ENCODE measurements around the gene RGMA.

The RGMA gene

DNA sequence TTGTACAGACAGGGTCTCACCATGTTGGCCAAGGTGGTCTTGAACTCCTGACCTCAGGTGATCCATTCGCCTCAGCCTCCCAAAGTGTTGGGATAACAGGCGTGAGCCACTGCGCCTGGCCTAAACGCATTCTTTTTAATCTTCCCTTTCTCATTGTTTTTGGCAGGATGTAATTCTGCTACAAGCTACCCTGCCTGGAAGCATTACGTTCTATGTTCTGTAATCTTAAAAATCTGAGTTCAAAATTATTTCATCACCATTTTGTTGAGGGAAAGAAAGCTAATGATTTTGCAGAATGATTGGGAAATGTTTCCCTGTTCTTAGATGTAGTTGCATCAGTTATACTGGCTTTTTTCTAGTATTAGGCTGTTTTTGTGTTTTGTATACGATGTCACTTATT is 71.5 kb downstream of the RGMA start:
- Mint-ChIP-seq H3K27ac (peak overlapping the region; percentile 7 to 88), H3K9me3 (no peaks in the 10 kb centered on the region), H3K4me1 (ENCODE audit: low read depth in 2 of 2) (peaks cover 22 to 36% of the 10 kb centered on the region in 2 donors), H3K4me3 (no peak overlapping the region), H3K27me3 (no peaks in the 10 kb centered on the region), H3K36me3 (ENCODE audit: insufficient read depth) (peaks cover 98% of the 10 kb centered on the region)
- ATAC-seq (replicated peaks) (no peak), DNase-seq (no peak)

DNA sequence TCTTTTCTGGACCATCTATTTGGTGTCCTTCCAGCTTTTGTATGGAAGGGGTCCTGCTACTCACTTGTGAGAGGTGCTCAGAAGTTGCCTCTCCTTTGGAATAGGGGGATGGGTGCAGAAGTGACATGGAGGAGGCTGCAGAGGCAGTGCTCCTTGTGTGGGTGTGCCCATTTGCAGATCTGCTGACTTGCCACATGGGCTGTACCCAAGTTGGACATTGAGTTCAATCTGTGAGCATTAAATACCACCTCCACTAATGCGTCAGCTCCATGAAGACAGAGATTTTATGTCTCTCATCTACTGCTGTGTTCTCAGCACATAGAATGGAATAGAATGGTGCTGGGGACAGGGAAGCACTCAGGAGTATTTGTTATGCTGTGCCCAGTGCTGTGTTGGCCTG is 76.2 kb downstream of the RGMA start:
- Mint-ChIP-seq H3K27ac (peak overlapping the region in 1 of 2 donors; percentile 8), H3K36me3 (ENCODE audit: insufficient read depth) (peaks cover 100% of the 10 kb centered on the region), H3K4me3 (no peak overlapping the region), H3K27me3 (no peaks in the 10 kb centered on the region), H3K4me1 (ENCODE audit: low read depth in 2 of 2) (peaks cover 6 to 15% of the 10 kb centered on the region in 2 donors), H3K9me3 (no peaks in the 10 kb centered on the region)
- ATAC-seq (replicated peaks) (no peak), DNase-seq (no peak)

GRCh38 chr15:93007994-93008393 is 81.0 kb downstream of the RGMA start:
- H3K4me1 Mint-ChIP-seq (ENCODE audit: low read depth in 2 of 2), result peaks cover 9 to 14% of the 10 kb centered on the region in 2 donors
- peak overlapping the region in 1 of 2 donors; percentile 44 for H3K27ac Mint-ChIP-seq
- no peak overlapping the region for H3K4me3 Mint-ChIP-seq
- no peaks in the 10 kb centered on the region for H3K9me3 Mint-ChIP-seq
- DNase-seq, result no peak
- no peaks in the 10 kb centered on the region for H3K27me3 Mint-ChIP-seq
- peaks cover 93% of the 10 kb centered on the region for H3K36me3 Mint-ChIP-seq (ENCODE audit: insufficient read depth)
- no peak for ATAC-seq (replicated peaks)

GRCh38 chr15:93005133-93005532 is 83.9 kb downstream of the RGMA start:
- peak overlapping the region in 1 of 2 donors; percentile 7 for H3K27ac Mint-ChIP-seq
- H3K9me3 Mint-ChIP-seq, result no peaks in the 10 kb centered on the region
- ATAC-seq (replicated peaks) (no peak), DNase-seq (no peak)
- H3K4me1 Mint-ChIP-seq (ENCODE audit: low read depth in 2 of 2), result peaks cover 6 to 10% of the 10 kb centered on the region in 2 donors
- no peak overlapping the region for H3K4me3 Mint-ChIP-seq
- no peaks in the 10 kb centered on the region for H3K27me3 Mint-ChIP-seq
- peaks cover 91% of the 10 kb centered on the region for H3K36me3 Mint-ChIP-seq (ENCODE audit: insufficient read depth)

GRCh38 chr15:93001881-93002280 is 87.1 kb downstream of the RGMA start:
- Mint-ChIP-seq H3K4me3 (no peak overlapping the region), H3K27me3 (no peaks in the 10 kb centered on the region), H3K9me3 (no peaks in the 10 kb centered on the region), H3K4me1 (ENCODE audit: low read depth in 2 of 2) (peaks cover 3 to 14% of the 10 kb centered on the region in 2 donors), H3K27ac (peak overlapping the region; percentile 24 to 32), H3K36me3 (ENCODE audit: insufficient read depth) (peaks cover 95% of the 10 kb centered on the region)
- no peak for DNase-seq
- ATAC-seq (replicated peaks), result no peak

DNA sequence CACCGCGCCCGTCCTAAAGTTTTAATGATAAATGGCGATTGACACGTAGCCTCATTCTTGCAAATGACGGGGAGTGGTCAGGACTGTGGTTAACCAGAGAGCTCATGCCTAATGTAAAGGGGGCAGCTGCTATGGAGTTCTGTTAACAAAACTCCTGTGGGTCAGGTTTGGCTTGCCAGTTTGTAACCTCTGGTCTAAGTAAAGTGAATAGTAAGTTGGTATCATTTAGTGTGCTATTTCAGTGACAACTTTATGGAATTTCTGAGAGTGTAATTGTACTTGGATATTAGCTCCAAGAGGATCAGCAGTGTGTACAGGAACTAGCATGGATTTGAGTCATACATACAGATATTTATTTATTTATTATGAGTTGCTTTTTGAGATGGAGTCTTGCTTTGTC is 87.9 kb downstream of the RGMA start:
- no peaks in the 10 kb centered on the region for H3K27me3 Mint-ChIP-seq
- DNase-seq, result no peak
- no peaks in the 10 kb centered on the region for H3K9me3 Mint-ChIP-seq
- ATAC-seq (replicated peaks), result no peak
- peaks cover 95% of the 10 kb centered on the region for H3K36me3 Mint-ChIP-seq (ENCODE audit: insufficient read depth)
- peaks cover 3 to 10% of the 10 kb centered on the region in 2 donors for H3K4me1 Mint-ChIP-seq (ENCODE audit: low read depth in 2 of 2)
- H3K27ac Mint-ChIP-seq, result peak overlapping the region in 1 of 2 donors; percentile 32
- H3K4me3 Mint-ChIP-seq, result no peak overlapping the region

- no peak for ATAC-seq (replicated peaks)
- H3K27me3 Mint-ChIP-seq, result no peaks in the 10 kb centered on the region
- H3K36me3 Mint-ChIP-seq (ENCODE audit: insufficient read depth), result peaks cover 89% of the 10 kb centered on the region
- H3K4me1 Mint-ChIP-seq (ENCODE audit: low read depth in 2 of 2), result peaks cover 5 to 15% of the 10 kb centered on the region in 2 donors
- no peak for DNase-seq
- H3K27ac Mint-ChIP-seq, result peak overlapping the region; percentile 17 to 81
- no peaks in the 10 kb centered on the region for H3K9me3 Mint-ChIP-seq
- H3K4me3 Mint-ChIP-seq, result no peak overlapping the region
Measured at GRCh38 chr15:92997821-92998220, 91.2 kb downstream of the RGMA start.

DNA sequence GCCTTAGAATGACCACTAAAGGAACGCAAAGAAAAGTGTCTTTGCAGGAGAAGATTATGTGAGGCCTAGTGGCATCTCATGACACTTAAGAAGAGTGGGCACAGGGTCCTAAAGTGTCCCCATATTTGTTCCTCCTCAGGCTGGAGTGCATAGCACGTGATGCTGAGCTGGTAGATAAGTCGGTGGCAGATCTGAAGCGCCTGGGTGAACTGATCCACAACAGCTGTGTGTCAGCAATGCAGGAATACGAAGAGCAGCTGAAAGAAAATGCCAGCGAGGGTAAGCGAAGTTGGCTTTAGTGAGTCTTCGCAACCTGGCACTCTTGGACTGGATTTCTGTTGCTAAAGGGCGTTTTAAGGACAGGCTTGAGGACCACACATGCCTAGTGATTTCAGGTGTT is 96.3 kb downstream of the RGMA start:
- ATAC-seq (replicated peaks), result no peak
- Mint-ChIP-seq H3K27me3 (no peaks in the 10 kb centered on the region), H3K9me3 (no peaks in the 10 kb centered on the region), H3K4me1 (ENCODE audit: low read depth in 2 of 2) (peaks cover 12 to 31% of the 10 kb centered on the region in 2 donors), H3K27ac (peak overlapping the region; percentile 23 to 88), H3K4me3 (no peak overlapping the region), H3K36me3 (ENCODE audit: insufficient read depth) (peaks cover 90% of the 10 kb centered on the region)
- no peak for DNase-seq

DNA sequence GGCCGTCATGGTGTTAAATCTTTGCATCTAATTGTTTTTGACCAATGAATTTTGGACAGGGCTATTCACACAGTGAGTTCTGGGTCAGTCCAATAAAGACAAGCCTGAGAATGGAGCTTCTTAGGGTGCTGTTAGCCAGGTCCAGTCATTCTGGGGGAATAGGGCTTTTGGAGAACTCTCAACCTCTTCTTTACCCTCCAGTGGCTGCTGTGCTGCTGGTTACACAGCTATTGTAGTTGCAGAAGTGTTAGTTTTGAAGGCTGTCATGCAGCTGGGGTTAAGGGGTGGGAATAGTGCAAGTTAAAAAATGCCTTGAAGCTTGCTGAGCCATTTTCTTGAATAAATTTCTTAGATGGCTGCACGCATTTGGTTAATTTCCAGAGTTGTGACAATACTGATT is 99.0 kb downstream of the RGMA start:
- no peak for ATAC-seq (replicated peaks)

DNA sequence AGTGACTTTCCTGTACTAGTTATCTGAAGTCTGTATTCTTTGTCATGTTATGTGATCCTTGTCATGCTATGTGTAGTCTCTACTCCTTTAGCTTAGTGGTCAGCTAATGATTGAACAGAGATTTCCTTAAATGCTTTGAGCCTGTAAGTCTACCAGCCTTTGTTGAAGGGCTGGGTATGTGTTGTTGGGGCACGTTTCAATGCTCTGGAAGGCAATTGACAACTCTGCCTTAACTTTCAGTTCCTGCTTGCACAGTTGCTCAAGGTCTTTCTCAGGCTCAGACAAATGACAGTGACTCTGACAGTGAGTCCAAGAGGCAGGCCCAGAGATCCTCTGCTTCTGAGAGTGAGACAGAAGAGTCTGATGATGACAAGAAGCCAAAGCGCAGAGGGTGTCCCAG is 99.5 kb downstream of the RGMA start:
- H3K27me3 Mint-ChIP-seq, result no peaks in the 10 kb centered on the region
- DNase-seq (no peak), ATAC-seq (replicated peaks) (no peak)
- H3K27ac Mint-ChIP-seq, result peak overlapping the region; percentile 24 to 75
- H3K4me1 Mint-ChIP-seq (ENCODE audit: low read depth in 2 of 2), result peaks cover 17 to 33% of the 10 kb centered on the region in 2 donors
- peaks cover 83% of the 10 kb centered on the region for H3K36me3 Mint-ChIP-seq (ENCODE audit: insufficient read depth)
- no peaks in the 10 kb centered on the region for H3K9me3 Mint-ChIP-seq
- H3K4me3 Mint-ChIP-seq, result no peak overlapping the region

More for the DNA sequence above, 99.0 kb downstream of the RGMA start:
- H3K4me3 Mint-ChIP-seq, result no peak overlapping the region
- no peaks in the 10 kb centered on the region for H3K9me3 Mint-ChIP-seq
- peak overlapping the region in 1 of 2 donors; percentile 24 for H3K27ac Mint-ChIP-seq
- H3K27me3 Mint-ChIP-seq, result no peaks in the 10 kb centered on the region
- DNase-seq, result no peak
- peaks cover 86% of the 10 kb centered on the region for H3K36me3 Mint-ChIP-seq (ENCODE audit: insufficient read depth)
- peaks cover 17 to 36% of the 10 kb centered on the region in 2 donors for H3K4me1 Mint-ChIP-seq (ENCODE audit: low read depth in 2 of 2)
